ENCODE measurements around the gene CFAP54. TPM values are rescaled to one million over a fixed set of nuclear protein-coding genes. Genes with fewer than 3 reads are reported as not detected.

Gene CFAP54
- total RNA-seq, 1 experiment from 2014 or later: 0.71 TPM

GRCh38 chr12:96812153-96812552, 322.8 kb downstream of the CFAP54 start:
- CTCF ChIA-PET: no interaction called here

GRCh38 chr12:96814200-96814599, 324.8 kb downstream of the CFAP54 start:
- H3K4me1 ChIP-seq (ENCODE audit: insufficient read depth, low read length, poor library complexity, severe bottlenecking): no peaks in the 10 kb centered on the region
- no TSS peak for BruUV-seq (replicated peaks)
- ChIA-PET POLR2A (ENCODE audit: low non-redundant PET) (no interaction called here), CTCF (no interaction called here)
- intact Hi-C loops (cut with micrococcal nuclease; ENCODE audit: unreplicated experiment): no loop called here
- H3K27me3 ChIP-seq (replicated peaks; ENCODE audit: insufficient read depth, low read depth, low read length, poor library complexity): no peaks in the 10 kb centered on the region
- DNase-seq (ENCODE audit: low spot score): no peak
- TF ChIP-seq EZH2 (IDR thresholded peaks at IDR 0.05; ENCODE audit: borderline replicate concordance, low read depth, low read length, poor library complexity, severe bottlenecking) (no peak), CTCF (conservative IDR thresholded peaks at IDR 0.05; ENCODE audit: low read depth, low read length) (no peak)
- no peaks in the 10 kb centered on the region for H3K36me3 ChIP-seq (ENCODE audit: insufficient read depth, low read length, poor library complexity, severe bottlenecking)
- H3K4me3 ChIP-seq (ENCODE audit: low read depth, low read length, poor library complexity, severe bottlenecking): no peak overlapping the region
- no peaks in the 10 kb centered on the region for H3K9me3 ChIP-seq (ENCODE audit: low read depth, low read length, poor library complexity, severe bottlenecking)
- no peak overlapping the region for H3K27ac ChIP-seq (ENCODE audit: low read depth, low read length, poor library complexity, severe bottlenecking)

More at GRCh38 chr12:96812153-96812552, 322.8 kb downstream of the CFAP54 start:
- intact Hi-C loops (cut with micrococcal nuclease; ENCODE audit: unreplicated experiment): no loop called here
- H3K36me3 ChIP-seq (ENCODE audit: insufficient read depth, low read length, poor library complexity, severe bottlenecking): no peaks in the 10 kb centered on the region
- H3K27me3 ChIP-seq (replicated peaks; ENCODE audit: insufficient read depth, low read depth, low read length, poor library complexity): no peaks in the 10 kb centered on the region
- no peak for DNase-seq (ENCODE audit: low spot score)
- H3K9me3 ChIP-seq (ENCODE audit: low read depth, low read length, poor library complexity, severe bottlenecking): no peaks in the 10 kb centered on the region
- no peak overlapping the region for H3K27ac ChIP-seq (ENCODE audit: low read depth, low read length, poor library complexity, severe bottlenecking)
- POLR2A ChIA-PET (ENCODE audit: low non-redundant PET): no interaction called here
- H3K4me1 ChIP-seq (ENCODE audit: insufficient read depth, low read length, poor library complexity, severe bottlenecking): no peaks in the 10 kb centered on the region
- H3K4me3 ChIP-seq (ENCODE audit: low read depth, low read length, poor library complexity, severe bottlenecking): no peak overlapping the region
- no TSS peak for BruUV-seq (replicated peaks)
- TF ChIP-seq CTCF (conservative IDR thresholded peaks at IDR 0.05; ENCODE audit: low read depth, low read length): no peak
- no peak for TF ChIP-seq EZH2 (IDR thresholded peaks at IDR 0.05; ENCODE audit: borderline replicate concordance, low read depth, low read length, poor library complexity, severe bottlenecking)

GRCh38 chr12:96821592-96821991, 332.2 kb downstream of the CFAP54 start:
- intact Hi-C loops (cut with micrococcal nuclease; ENCODE audit: unreplicated experiment): no loop called here
- no peaks in the 10 kb centered on the region for H3K9me3 ChIP-seq (ENCODE audit: low read depth, low read length, poor library complexity, severe bottlenecking)
- H3K36me3 ChIP-seq (ENCODE audit: insufficient read depth, low read length, poor library complexity, severe bottlenecking): no peaks in the 10 kb centered on the region
- ChIA-PET CTCF (no interaction called here), POLR2A (ENCODE audit: low non-redundant PET) (no interaction called here)
- TF ChIP-seq CTCF (conservative IDR thresholded peaks at IDR 0.05; ENCODE audit: low read depth, low read length): no peak
- TF ChIP-seq EZH2 (IDR thresholded peaks at IDR 0.05; ENCODE audit: borderline replicate concordance, low read depth, low read length, poor library complexity, severe bottlenecking): no peak
- H3K27me3 ChIP-seq (replicated peaks; ENCODE audit: insufficient read depth, low read depth, low read length, poor library complexity): peaks cover 3% of the 10 kb centered on the region
- no peaks in the 10 kb centered on the region for H3K4me1 ChIP-seq (ENCODE audit: insufficient read depth, low read length, poor library complexity, severe bottlenecking)
- H3K27ac ChIP-seq (ENCODE audit: low read depth, low read length, poor library complexity, severe bottlenecking): no peak overlapping the region
- DNase-seq (ENCODE audit: low spot score): no peak
- BruUV-seq (replicated peaks): no TSS peak
- no peak overlapping the region for H3K4me3 ChIP-seq (ENCODE audit: low read depth, low read length, poor library complexity, severe bottlenecking)

Measured in A673 (cell line).